DND-41 (cell line): Measurements from ENCODE around the gene DNAH10.

ENCODE experiments used
- EZH2 ChIP-seq: IDR thresholded peaks from 3 replicates; pipeline ENCODE4 v1.6.1; 2012; ENCODE audit warnings: borderline replicate concordance, low read depth, mild to moderate bottlenecking, moderate library complexity, low read length, inconsistent platforms; ENCODE audit not compliant: severe bottlenecking
- TF ChIP-seq, protein P1 (sequence below): IDR thresholded peaks from 2 replicates; pipeline ENCODE4 v1.5.1; 2012; ENCODE audit warnings: borderline replicate concordance, low read length, moderate library complexity, mild to moderate bottlenecking; ENCODE audit not compliant: poor library complexity, severe bottlenecking; ENCODE audit errors: extremely low read depth

DNA sequence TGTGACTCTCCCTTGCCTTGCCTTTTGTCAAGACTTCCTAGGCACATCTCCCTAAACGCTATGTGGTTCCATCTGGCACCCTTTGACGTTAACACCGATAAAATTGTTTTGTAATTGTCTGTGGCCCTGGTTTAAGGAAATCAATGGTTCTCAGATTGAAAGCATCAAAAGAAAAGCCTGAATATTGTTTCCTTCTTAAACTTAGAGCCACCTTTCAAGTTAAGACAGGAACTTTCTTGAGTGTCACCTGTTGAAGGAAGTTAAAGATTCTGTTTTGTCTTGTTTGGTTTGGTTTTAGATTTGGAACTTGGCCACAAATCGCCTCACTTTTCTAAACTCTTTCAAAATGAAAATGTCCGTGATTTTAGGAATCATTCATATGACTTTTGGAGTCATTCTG lies 14.8 kb upstream of the DNAH10 start:
- no peak for TF ChIP-seq EZH2
- TF ChIP-seq, protein P1, sequence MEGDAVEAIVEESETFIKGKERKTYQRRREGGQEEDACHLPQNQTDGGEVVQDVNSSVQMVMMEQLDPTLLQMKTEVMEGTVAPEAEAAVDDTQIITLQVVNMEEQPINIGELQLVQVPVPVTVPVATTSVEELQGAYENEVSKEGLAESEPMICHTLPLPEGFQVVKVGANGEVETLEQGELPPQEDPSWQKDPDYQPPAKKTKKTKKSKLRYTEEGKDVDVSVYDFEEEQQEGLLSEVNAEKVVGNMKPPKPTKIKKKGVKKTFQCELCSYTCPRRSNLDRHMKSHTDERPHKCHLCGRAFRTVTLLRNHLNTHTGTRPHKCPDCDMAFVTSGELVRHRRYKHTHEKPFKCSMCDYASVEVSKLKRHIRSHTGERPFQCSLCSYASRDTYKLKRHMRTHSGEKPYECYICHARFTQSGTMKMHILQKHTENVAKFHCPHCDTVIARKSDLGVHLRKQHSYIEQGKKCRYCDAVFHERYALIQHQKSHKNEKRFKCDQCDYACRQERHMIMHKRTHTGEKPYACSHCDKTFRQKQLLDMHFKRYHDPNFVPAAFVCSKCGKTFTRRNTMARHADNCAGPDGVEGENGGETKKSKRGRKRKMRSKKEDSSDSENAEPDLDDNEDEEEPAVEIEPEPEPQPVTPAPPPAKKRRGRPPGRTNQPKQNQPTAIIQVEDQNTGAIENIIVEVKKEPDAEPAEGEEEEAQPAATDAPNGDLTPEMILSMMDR: no peak
